Endothelial cell of umbilical vein (primary cell): Measurements from ENCODE around the gene AMZ1. TPM values are rescaled to one million over a fixed set of nuclear protein-coding genes. Genes with fewer than 3 reads are reported as not detected.

ENCODE experiments used
- BruUV-seq: library from RNA; stranded (reverse); fragments of 400-500 nt; replicated peaks from 2 replicates; lab custom pipeline; 2021; lab: Mats Ljungman, UMichigan
- CTCF ChIA-PET: fragments of 300-600, 350-600 bp; sonication (Branson Sonifier 250); formaldehyde crosslinking; loops from one replicate; lab custom pipeline; 2021; ENCODE audit warnings: antibody characterized with exemption, inconsistent platforms; lab: Charles Lee
- POLR2A ChIA-PET: fragments of 300-600, 350-600 bp; sonication (Branson Sonifier 250); formaldehyde crosslinking; loops from one replicate; lab custom pipeline; 2021; ENCODE audit warnings: antibody characterized with exemption, inconsistent platforms; lab: Charles Lee
- DNase-seq: peaks from one replicate; pipeline ENCODE4 v3.0.0-alpha.2; 2011; ENCODE audit warnings: low read depth, low spot score
- FAIRE-seq: peaks from 2 replicates; lab custom pipeline; 2011; peaks lifted over from hg19 to GRCh38; lab: Jason Lieb, UNC
- H2AFZ ChIP-seq: 2 replicates; pipeline ENCODE4 v1.6.0; 2012; ENCODE audit warnings: low read depth, low read length, control low read depth, inconsistent platforms
- H3K27ac ChIP-seq: 2 replicates; pipeline ENCODE4 v1.5.1; 2011; ENCODE audit warnings: low read depth, mild to moderate bottlenecking, control low read depth, low read length, moderate library complexity; ENCODE audit not compliant: insufficient read depth
- H3K27me3 ChIP-seq, 2 experiments: 2 replicates each; pipeline versions ENCODE4 v1.6.0 to v1.6.1; 2011; ENCODE audit warnings: low read length in 2 of 2, mixed read lengths in 1 of 2; ENCODE audit not compliant: control insufficient read depth in 2 of 2, insufficient read depth in 2 of 2
- H3K36me3 ChIP-seq, 2 experiments: 2 replicates in 1 of 2; 3 replicates in 1 of 2; pipeline ENCODE4 v1.5.1; 2011; ENCODE audit warnings: low read length in 2 of 2, mild to moderate bottlenecking in 1 of 2, moderate library complexity in 1 of 2; ENCODE audit not compliant: control insufficient read depth in 2 of 2, insufficient read depth in 2 of 2; ENCODE audit errors: extremely low read depth in 1 of 2
- H3K4me1 ChIP-seq: 3 replicates; pipeline ENCODE4 v1.5.1; 2011; ENCODE audit warnings: mild to moderate bottlenecking, low read length; ENCODE audit not compliant: control insufficient read depth, insufficient read depth; ENCODE audit errors: extremely low read depth
- H3K4me2 ChIP-seq: 2 replicates; pipeline ENCODE4 v1.6.1; 2011; ENCODE audit warnings: low read length, control low read depth, mixed read lengths; ENCODE audit not compliant: insufficient read depth
- H3K4me3 ChIP-seq, 3 experiments: fragments of 200-600 bp in 1 of 3; sonication (generic), shearing (Covaris generic) in 1 of 3; replicated peaks in 1 of 3; 2 replicates each; pipeline ENCODE4 v1.5.1; 2011 to 2016; ENCODE audit warnings: control low read depth in 3 of 3, low read length in 3 of 3, mild to moderate bottlenecking in 2 of 3, inconsistent platforms in 1 of 3, low read depth in 1 of 3, moderate library complexity in 1 of 3; ENCODE audit not compliant: insufficient read depth in 1 of 3
- H3K79me2 ChIP-seq: 2 replicates; pipeline ENCODE4 v1.6.0; 2012; ENCODE audit warnings: low read length, inconsistent platforms; ENCODE audit not compliant: control insufficient read depth, insufficient read depth
- H3K9ac ChIP-seq: replicated peaks from 2 replicates; pipeline ENCODE3; 2011; ENCODE audit warnings: low read length, control low read depth; ENCODE audit not compliant: insufficient read depth; ENCODE audit errors: extremely low read depth
- H3K9me1 ChIP-seq: replicated peaks from 3 replicates; pipeline ENCODE4 v1.6.0; 2011; ENCODE audit warnings: mild to moderate bottlenecking, low read length; ENCODE audit not compliant: control insufficient read depth, insufficient read depth; ENCODE audit errors: extremely low read depth
- H3K9me3 ChIP-seq: replicated peaks from 2 replicates; pipeline ENCODE4 v1.5.1; 2012; ENCODE audit warnings: low read length, inconsistent platforms; ENCODE audit not compliant: control insufficient read depth, insufficient read depth
- H4K20me1 ChIP-seq: replicated peaks from 2 replicates; pipeline ENCODE3; 2011; ENCODE audit warnings: mild to moderate bottlenecking, low read length; ENCODE audit not compliant: control insufficient read depth, insufficient read depth; ENCODE audit errors: extremely low read depth
- EZH2 ChIP-seq: IDR thresholded peaks from 2 replicates; pipeline ENCODE4 v1.6.1; 2012; ENCODE audit warnings: borderline replicate concordance, low read depth, mild to moderate bottlenecking, moderate library complexity, low read length, inconsistent platforms; ENCODE audit not compliant: severe bottlenecking
- POLR2AphosphoS5 ChIP-seq: IDR thresholded peaks from 2 replicates; pipeline ENCODE4 v1.6.1; 2012; ENCODE audit warnings: low read depth, mild to moderate bottlenecking, control low read depth, low read length, moderate library complexity; ENCODE audit not compliant: insufficient read depth
- dilution Hi-C: fragments of 300-500 bp; cut with MboI; formaldehyde crosslinking; loops from one replicate; pipeline ENCODE4 v1.15.0; 2019; ENCODE audit warnings: low sequenced_read_pairs; ENCODE audit not compliant: extremely low pct_ligation_motif_present
- intact Hi-C: fragments of 100-400 bp; cut with micrococcal nuclease; formaldehyde crosslinking; loops from one replicate; pipeline ENCODE4 v1.10.0; 2022
- polyA plus RNA-seq, 4 experiments: library from polyadenylated mRNA; depleted of rRNA in 3 of 4; stranded (reverse) in 3 of 4; unstranded in 1 of 4; fragments of >200 nt; gene quantifications; 2 replicates each; pipeline versions ENCODE4 v1.2.1 to v1.2.3, GENCODE V29; 2011 to 2012; ENCODE audit warnings: missing spikeins in 1 of 4
- total RNA-seq: library from RNA; stranded (reverse); gene quantifications from 2 replicates; pipeline ENCODE4 v1.2.3, GENCODE V29; 2021
- TF ChIP-seq, protein P1 (sequence below), 2 donors: IDR thresholded peaks; 1 replicate in 1 of 2; 2 replicates in 1 of 2; pipeline ENCODE4 v1.5.1; 2011; ENCODE audit warnings: low read length in 2 of 2, mild to moderate bottlenecking in 2 of 2, moderate library complexity in 2 of 2, control low read depth in 1 of 2, inconsistent platforms in 1 of 2, low read depth in 1 of 2; ENCODE audit not compliant: insufficient read depth in 1 of 2; ENCODE audit errors: extremely low read depth in 1 of 2

Gene AMZ1
- total and polyA plus RNA-seq, 2 donors (not counting 3 experiments of a cell fraction or from before 2014, with no cell fraction given) = not detected

DNA sequence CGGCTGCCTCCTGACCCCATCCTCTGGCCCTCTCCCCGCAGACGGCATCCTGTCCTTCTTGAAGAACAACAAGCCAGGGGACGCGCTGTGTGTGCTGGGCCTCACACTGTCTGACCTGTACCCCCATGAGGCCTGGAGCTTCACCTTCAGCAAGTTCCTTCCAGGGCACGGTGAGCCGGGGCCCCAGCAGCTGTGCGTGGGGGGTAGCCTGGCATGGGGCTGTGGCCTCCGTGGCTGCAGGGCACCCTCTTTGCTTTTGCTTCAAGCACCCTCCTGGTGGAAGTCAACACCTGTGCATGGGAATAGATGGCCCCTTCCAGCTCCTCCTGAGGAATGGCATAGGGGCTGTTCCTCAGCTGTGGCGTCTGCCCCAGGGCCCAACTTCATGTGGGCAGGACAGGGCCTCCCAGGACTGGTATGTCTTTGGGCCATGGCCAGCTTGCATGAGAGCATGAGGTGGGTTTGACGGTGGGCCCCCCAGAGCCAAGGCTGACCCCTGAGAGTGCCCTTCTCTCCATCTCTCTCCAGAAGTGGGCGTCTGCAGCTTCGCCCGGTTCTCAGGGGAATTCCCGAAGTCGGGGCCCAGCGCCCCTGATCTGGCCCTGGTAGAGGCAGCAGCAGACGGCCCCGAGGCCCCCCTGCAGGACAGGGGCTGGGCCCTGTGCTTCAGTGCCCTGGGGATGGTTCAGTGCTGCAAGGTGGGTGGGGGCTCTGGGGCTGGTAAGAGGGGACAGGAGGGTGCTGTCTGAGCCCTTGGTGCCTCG is 20.7 kb downstream of the AMZ1 start:
- no peak overlapping the region for H3K4me3 ChIP-seq
- H3K9me1 ChIP-seq = no peaks in the 10 kb centered on the region
- no peaks in the 10 kb centered on the region for H3K79me2 ChIP-seq
- no peaks in the 10 kb centered on the region for H3K36me3 ChIP-seq
- no peak overlapping the region for H3K9ac ChIP-seq
- CTCF ChIA-PET = interaction anchor here (0.6 to 3.9 kb wide), 15 partner anchors 9 to 257 kb away, joined by 3 to 32 read pairs (median 11); no protein-coding TSS in a partner anchor
- H3K9me3 ChIP-seq = no peaks in the 10 kb centered on the region
- no peak overlapping the region for H3K4me2 ChIP-seq
- no peak overlapping the region for H2AFZ ChIP-seq
- no peaks in the 10 kb centered on the region for H3K4me1 ChIP-seq
- TF ChIP-seq EZH2 = no peak
- TF ChIP-seq POLR2AphosphoS5 = no peak
- FAIRE-seq = no peak
- no peaks in the 10 kb centered on the region for H3K27me3 ChIP-seq
- dilution Hi-C loops = no loop called here
- H4K20me1 ChIP-seq = no peaks in the 10 kb centered on the region
- POLR2A ChIA-PET = no interaction called here
- intact Hi-C loops = loop anchor here (2.0 kb wide), 1 partner anchor 38 kb away; no protein-coding TSS in a partner anchor
- no peak overlapping the region for H3K27ac ChIP-seq
- no TSS peak for BruUV-seq
- no peak for DNase-seq

GRCh38 chr7:2709553-2710285 is 21.7 kb downstream of the AMZ1 start:
- FAIRE-seq = peak; percentile 92
- POLR2A ChIA-PET = no interaction called here
- intact Hi-C loops = loop anchor here (2.0 kb wide), 1 partner anchor 39 kb away; no protein-coding TSS in a partner anchor
- no peak overlapping the region for H3K4me2 ChIP-seq
- DNase-seq = peak; percentile 54
- no TSS peak for BruUV-seq
- no peaks in the 10 kb centered on the region for H3K9me1 ChIP-seq
- CTCF ChIA-PET = interaction anchor here (0.6 to 3.9 kb wide), 41 partner anchors 8 to 355 kb away, joined by 3 to 32 read pairs (median 5); no protein-coding TSS in a partner anchor
- H3K79me2 ChIP-seq = no peaks in the 10 kb centered on the region
- no peaks in the 10 kb centered on the region for H3K9me3 ChIP-seq
- no peak overlapping the region for H3K27ac ChIP-seq
- no peaks in the 10 kb centered on the region for H3K27me3 ChIP-seq
- no peak overlapping the region for H2AFZ ChIP-seq
- no peaks in the 10 kb centered on the region for H3K4me1 ChIP-seq
- no peaks in the 10 kb centered on the region for H4K20me1 ChIP-seq
- no peak overlapping the region for H3K4me3 ChIP-seq
- no peak overlapping the region for H3K9ac ChIP-seq
- H3K36me3 ChIP-seq = no peaks in the 10 kb centered on the region
- TF ChIP-seq POLR2AphosphoS5 (no peak), EZH2 (no peak)
- TF ChIP-seq, protein P1, sequence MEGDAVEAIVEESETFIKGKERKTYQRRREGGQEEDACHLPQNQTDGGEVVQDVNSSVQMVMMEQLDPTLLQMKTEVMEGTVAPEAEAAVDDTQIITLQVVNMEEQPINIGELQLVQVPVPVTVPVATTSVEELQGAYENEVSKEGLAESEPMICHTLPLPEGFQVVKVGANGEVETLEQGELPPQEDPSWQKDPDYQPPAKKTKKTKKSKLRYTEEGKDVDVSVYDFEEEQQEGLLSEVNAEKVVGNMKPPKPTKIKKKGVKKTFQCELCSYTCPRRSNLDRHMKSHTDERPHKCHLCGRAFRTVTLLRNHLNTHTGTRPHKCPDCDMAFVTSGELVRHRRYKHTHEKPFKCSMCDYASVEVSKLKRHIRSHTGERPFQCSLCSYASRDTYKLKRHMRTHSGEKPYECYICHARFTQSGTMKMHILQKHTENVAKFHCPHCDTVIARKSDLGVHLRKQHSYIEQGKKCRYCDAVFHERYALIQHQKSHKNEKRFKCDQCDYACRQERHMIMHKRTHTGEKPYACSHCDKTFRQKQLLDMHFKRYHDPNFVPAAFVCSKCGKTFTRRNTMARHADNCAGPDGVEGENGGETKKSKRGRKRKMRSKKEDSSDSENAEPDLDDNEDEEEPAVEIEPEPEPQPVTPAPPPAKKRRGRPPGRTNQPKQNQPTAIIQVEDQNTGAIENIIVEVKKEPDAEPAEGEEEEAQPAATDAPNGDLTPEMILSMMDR (IDR thresholded peaks at IDR 0.05; ENCODE audit: extremely low read depth in 1 of 2, insufficient read depth in 1 of 2, low read depth in 1 of 2, low read length in 2 of 2) = peak; percentile 93 to 99
- dilution Hi-C loops = no loop called here
